HL-60/S4 treated with retinoic acid at 250 ng/mL for 4 days and 3 days (cell line): ENCODE data around the gene ZNF738.

Experiments
- in situ Hi-C: fragments of 300-500 bp; cut with MboI; formaldehyde crosslinking; loops from 2 replicates; pipeline ENCODE4 v1.7.0; 2022; ENCODE audit warnings: low sequenced_read_pairs

The ZNF738 gene

DNA sequence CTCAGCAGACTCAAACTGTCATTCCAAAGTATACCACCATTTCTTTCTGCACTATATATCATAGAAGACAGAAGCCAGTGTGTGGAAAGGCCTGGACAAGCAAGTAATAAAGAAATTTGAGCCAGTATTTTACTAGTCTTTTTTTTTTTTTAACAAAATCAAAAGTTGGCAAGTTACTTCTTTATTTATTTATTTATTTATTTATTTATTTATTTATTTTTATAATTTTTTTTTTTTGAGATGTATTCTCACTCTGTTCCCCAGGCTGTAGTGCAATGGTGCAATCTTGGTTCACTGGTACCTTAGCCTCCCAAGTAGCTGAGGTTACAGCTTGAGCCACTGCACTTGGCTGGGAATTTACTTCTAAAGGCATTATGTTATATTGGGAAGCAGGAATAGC, 63.4 kb downstream of the ZNF738 start:
- in situ Hi-C loops, result no loop called here

DNA sequence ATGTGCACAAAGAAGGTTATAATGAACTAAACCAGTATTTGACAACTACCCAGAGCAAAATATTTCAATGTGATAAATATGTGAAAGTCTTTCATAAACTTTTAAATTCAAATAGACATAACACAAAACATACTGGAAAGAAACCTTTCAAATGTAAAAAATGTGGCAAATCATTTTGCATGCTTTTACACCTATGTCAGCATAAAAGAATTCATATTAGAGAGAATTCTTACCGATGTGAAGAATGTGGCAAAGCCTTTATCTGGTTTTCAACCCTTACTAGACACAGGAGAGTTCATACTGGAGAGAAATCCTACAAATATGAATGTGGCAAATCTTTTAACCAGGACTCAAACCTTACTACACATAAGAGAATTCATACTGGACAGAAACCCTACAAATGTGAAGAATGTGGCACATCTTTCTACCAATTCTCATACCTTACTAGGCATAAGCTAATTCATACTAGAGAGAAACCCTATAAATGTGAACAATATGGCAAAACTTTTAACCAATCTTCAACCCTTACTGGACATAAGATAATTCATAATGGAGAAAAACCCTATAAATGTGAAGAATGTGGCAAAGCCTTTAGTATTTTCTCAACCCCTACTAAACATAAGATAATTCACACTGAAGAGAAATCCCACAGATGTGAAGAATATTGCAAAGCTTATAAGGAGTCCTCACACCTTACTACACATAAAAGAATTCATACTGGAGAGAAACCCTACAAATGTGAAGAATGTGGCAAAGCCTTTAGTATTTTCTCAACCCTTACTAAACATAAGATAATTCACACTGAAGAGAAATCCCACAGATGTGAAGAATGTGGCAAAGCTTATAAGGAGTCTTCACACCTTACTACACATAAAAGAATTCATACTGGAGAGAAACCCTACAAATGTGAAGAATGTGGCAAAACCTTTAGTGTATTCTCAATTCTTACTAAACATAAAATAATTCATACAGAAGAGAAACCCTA, 64.5 kb downstream of the ZNF738 start:
- in situ Hi-C loops, result no loop called here
